Measurements from ENCODE around the gene MPND.

DNA sequence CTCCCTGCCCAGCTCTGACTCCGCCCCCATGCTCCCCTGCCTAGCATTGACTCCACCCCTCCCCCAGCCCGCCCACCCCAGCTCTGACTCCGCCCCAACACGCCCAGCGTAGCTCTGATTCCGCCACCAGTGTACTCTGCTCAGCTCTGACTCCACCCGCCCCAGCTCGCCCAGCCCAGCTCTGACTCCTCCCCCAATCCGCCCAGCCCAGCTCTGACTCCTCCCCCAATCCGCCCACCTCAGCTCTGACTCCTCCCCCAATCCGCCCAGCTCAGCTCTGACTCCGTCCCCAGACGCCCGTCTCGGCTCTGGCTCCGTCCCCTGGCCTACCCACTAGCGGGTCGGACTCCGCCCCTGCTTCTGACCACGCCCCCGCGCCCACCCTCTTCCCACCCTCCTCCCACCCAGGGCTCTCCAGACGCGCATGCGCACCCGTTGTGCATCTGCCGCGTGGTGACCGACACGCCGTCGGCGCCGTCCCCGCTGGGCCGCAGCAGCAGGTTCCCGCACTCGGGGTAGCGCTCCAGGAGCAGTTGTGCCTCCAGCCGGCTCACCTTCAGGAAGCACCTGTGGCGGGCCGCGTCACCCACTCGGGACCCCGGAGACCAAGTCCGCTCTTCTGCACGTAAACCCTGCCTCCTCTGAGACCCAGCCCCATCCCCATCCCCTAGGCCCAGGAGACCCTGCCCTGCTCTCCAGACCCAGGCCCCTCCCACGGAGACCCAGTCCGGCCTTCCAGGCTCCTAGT is 14.9 kb upstream of the MPND start:
- TF ChIP-seq CTCF (tag by site-specific recombination; IDR thresholded peaks at IDR 0.05) (no peak), ZNF112 (tag by site-specific recombination; IDR thresholded peaks at IDR 0.05) (no peak)

Measured in HEK293 (cell line).